Measurements from ENCODE around the gene PRH1. TPM values are rescaled to one million over a fixed set of nuclear protein-coding genes. Genes with fewer than 3 reads are reported as not detected.

The PRH1 gene
- 33.3 TPM for total RNA-seq (ENCODE audit: unreplicated experiment)
- long read RNA-seq, partial matches to known transcripts: 1 of 3 reads
- long read RNA-seq, other reads (novel, unspliced or antisense): 2 of 3 reads

GRCh38 chr12:10884086-10884725 is at the start of gene PRH1:
TSS of gene PRH1 (minus strand) at chr12:10884255. CDS start at chr12:10884217, 38 bp downstream.
- Mint-ChIP-seq H3K4me3 (ENCODE audit: unreplicated experiment) (no peak within 1 kb of the TSS), H3K27ac (ENCODE audit: unreplicated experiment) (no peak within 1 kb of the TSS), H3K4me1 (ENCODE audit: low read depth, unreplicated experiment) (no peaks in the 10 kb centered on the region), H3K36me3 (ENCODE audit: unreplicated experiment) (no peaks in the 10 kb centered on the region), H3K9me3 (ENCODE audit: unreplicated experiment) (no peaks in the 10 kb centered on the region), H3K27me3 (ENCODE audit: unreplicated experiment) (no peaks in the 10 kb centered on the region)
- TF ChIP-seq, protein P1, sequence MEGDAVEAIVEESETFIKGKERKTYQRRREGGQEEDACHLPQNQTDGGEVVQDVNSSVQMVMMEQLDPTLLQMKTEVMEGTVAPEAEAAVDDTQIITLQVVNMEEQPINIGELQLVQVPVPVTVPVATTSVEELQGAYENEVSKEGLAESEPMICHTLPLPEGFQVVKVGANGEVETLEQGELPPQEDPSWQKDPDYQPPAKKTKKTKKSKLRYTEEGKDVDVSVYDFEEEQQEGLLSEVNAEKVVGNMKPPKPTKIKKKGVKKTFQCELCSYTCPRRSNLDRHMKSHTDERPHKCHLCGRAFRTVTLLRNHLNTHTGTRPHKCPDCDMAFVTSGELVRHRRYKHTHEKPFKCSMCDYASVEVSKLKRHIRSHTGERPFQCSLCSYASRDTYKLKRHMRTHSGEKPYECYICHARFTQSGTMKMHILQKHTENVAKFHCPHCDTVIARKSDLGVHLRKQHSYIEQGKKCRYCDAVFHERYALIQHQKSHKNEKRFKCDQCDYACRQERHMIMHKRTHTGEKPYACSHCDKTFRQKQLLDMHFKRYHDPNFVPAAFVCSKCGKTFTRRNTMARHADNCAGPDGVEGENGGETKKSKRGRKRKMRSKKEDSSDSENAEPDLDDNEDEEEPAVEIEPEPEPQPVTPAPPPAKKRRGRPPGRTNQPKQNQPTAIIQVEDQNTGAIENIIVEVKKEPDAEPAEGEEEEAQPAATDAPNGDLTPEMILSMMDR (IDR thresholded peaks at IDR 0.05; ENCODE audit: partially characterized antibody, unreplicated experiment): no peak
- DNase-seq: no peak

DNA sequence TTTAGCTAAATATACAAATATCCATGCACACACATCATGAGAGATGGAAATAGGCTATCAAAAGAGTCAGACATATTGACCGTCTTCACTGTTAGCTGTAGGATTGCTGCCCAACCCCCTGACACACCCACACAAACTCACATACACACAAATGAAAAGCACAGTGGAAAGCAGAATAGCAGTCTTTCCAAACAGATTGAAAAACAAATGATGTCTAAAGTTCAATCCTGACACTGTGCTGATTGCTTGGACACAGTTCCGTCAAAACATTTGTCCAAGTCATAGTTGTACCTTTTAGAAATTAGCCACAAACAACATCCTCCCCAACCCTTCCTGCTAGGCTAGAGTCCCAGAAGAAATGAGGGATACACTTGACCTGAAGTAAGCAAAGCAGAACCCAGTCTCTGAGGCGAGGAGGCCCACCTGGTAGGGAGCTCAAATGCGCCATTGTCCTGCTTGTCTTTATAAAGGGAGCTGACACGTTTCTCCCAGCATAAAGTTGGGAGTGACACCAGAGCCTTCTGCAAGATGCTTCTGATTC is 44.8 kb upstream of the PRH1 start, which contains the start of gene PRH2:
Gene PRH2, plus strand, starts transcription at position 491 of the 541 bp plus-strand sequence. Its CDS starts 38 bp downstream, at position 529.
- Mint-ChIP-seq H3K36me3 (ENCODE audit: unreplicated experiment) (no peaks in the 10 kb centered on the region), H3K27me3 (ENCODE audit: unreplicated experiment) (peaks cover 4% of the 10 kb centered on the region), H3K27ac (ENCODE audit: unreplicated experiment) (no peak within 1 kb of the TSS), H3K4me3 (ENCODE audit: unreplicated experiment) (no peak within 1 kb of the TSS), H3K4me1 (ENCODE audit: low read depth, unreplicated experiment) (no peaks in the 10 kb centered on the region), H3K9me3 (ENCODE audit: unreplicated experiment) (peaks cover 3% of the 10 kb centered on the region)
- DNase-seq: no peak
- TF ChIP-seq, protein P1 (IDR thresholded peaks at IDR 0.05; ENCODE audit: partially characterized antibody, unreplicated experiment): no peak

DNA sequence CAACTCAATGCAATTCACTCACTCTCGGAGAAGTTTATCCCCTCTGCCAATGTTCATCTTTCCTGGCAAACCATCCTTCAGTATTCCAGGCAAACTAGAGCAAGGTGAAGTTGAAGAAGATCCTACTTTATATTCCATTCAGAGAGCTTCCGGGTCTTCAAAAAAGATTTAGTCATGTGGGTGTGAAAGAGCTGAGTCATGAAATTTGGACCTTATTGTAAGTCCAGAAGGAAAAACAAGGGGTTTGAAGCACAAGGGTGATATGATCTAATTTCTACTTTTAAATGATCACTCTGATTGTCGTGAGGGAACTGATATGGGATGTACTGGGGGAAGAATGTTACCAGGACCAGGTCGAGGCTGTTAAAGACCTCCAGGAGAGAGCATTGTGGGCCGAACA is 42.2 kb upstream of the PRH1 start:
- H3K4me1 Mint-ChIP-seq (ENCODE audit: low read depth, unreplicated experiment): no peaks in the 10 kb centered on the region
- no peaks in the 10 kb centered on the region for H3K36me3 Mint-ChIP-seq (ENCODE audit: unreplicated experiment)
- H3K27me3 Mint-ChIP-seq (ENCODE audit: unreplicated experiment): peaks cover 6% of the 10 kb centered on the region
- DNase-seq: no peak
- TF ChIP-seq, protein P1 (IDR thresholded peaks at IDR 0.05; ENCODE audit: partially characterized antibody, unreplicated experiment): no peak
- H3K9me3 Mint-ChIP-seq (ENCODE audit: unreplicated experiment): peaks cover 3% of the 10 kb centered on the region
- no peak overlapping the region for H3K27ac Mint-ChIP-seq (ENCODE audit: unreplicated experiment)
- no peak overlapping the region for H3K4me3 Mint-ChIP-seq (ENCODE audit: unreplicated experiment)

DNA sequence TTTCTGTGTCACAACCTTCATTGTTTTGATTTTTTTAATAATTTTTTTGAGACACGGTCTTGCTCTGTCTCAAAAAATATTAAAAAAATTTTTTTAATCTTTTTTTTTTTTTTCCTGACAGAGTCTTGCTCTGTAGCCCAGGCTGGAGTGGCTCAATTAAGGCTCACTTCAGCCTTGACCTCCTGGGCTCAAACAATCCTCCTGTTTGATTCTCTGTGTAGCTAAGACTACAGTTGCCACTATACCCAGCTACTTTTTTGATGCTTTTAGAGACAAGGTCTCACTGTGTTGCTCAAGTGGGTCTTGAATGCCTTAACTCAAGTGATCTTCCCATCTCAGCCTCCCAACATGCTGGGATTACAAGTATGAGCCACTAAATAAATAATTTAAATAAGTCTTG is 35.8 kb upstream of the PRH1 start:
- no peaks in the 10 kb centered on the region for H3K36me3 Mint-ChIP-seq (ENCODE audit: unreplicated experiment)
- no peaks in the 10 kb centered on the region for H3K4me1 Mint-ChIP-seq (ENCODE audit: low read depth, unreplicated experiment)
- TF ChIP-seq, protein P1 (IDR thresholded peaks at IDR 0.05; ENCODE audit: partially characterized antibody, unreplicated experiment): no peak
- no peaks in the 10 kb centered on the region for H3K9me3 Mint-ChIP-seq (ENCODE audit: unreplicated experiment)
- H3K4me3 Mint-ChIP-seq (ENCODE audit: unreplicated experiment): no peak overlapping the region
- H3K27ac Mint-ChIP-seq (ENCODE audit: unreplicated experiment): no peak overlapping the region
- H3K27me3 Mint-ChIP-seq (ENCODE audit: unreplicated experiment): peaks cover 2% of the 10 kb centered on the region
- no peak for DNase-seq

- Mint-ChIP-seq H3K36me3 (ENCODE audit: unreplicated experiment) (no peaks in the 10 kb centered on the region), H3K9me3 (ENCODE audit: unreplicated experiment) (no peaks in the 10 kb centered on the region), H3K4me1 (ENCODE audit: low read depth, unreplicated experiment) (no peaks in the 10 kb centered on the region), H3K4me3 (ENCODE audit: unreplicated experiment) (no peak overlapping the region), H3K27me3 (ENCODE audit: unreplicated experiment) (no peaks in the 10 kb centered on the region), H3K27ac (ENCODE audit: unreplicated experiment) (no peak overlapping the region)
- TF ChIP-seq, protein P1 (IDR thresholded peaks at IDR 0.05; ENCODE audit: partially characterized antibody, unreplicated experiment): no peak
- DNase-seq: no peak
These were observed 26.3 kb upstream of the PRH1 start for GRCh38 chr12:10910380-10910779.

Measured in glutamatergic neuron (in vitro differentiated cells).